Peyer's patch (tissue), 4 donors: ENCODE results near the gene ACIN1. TPM values are rescaled to one million over a fixed set of nuclear protein-coding genes. Genes with fewer than 3 reads are reported as not detected.

ENCODE experiments used
- DNase-seq, 3 donors: peaks; one replicate each; pipeline ENCODE4 v3.0.0-alpha.2; 2017 to 2019
- H3K27ac ChIP-seq, 4 donors: fragments of 200-600 bp; sonication (generic); one replicate each; pipeline ENCODE4 v1.5.1; 2016 to 2019
- H3K27me3 ChIP-seq, 2 donors: fragments of 200-600 bp; sonication (generic); one replicate each; pipeline ENCODE4 v1.5.1; 2019
- H3K36me3 ChIP-seq, 3 donors: fragments of 200-600 bp; sonication (generic); one replicate each; pipeline ENCODE4 v1.5.1; 2016 to 2019
- H3K4me1 ChIP-seq, 4 donors: fragments of 200-600 bp; sonication (generic); one replicate each; pipeline ENCODE4 v1.5.1; 2016 to 2019
- H3K4me3 ChIP-seq, 4 donors: fragments of 200-600 bp; sonication (generic); 1 replicate in 3 of 4; 2 replicates in 1 of 4; pipeline ENCODE4 v1.5.1; 2016 to 2019; ENCODE audit warnings: mild to moderate bottlenecking in 1 of 4
- H3K9me3 ChIP-seq, 4 donors: fragments of 200-600 bp; sonication (generic); one replicate each; pipeline ENCODE4 v1.5.1; 2016 to 2019; ENCODE audit warnings: mild to moderate bottlenecking in 1 of 4
- CTCF ChIP-seq, 6 experiments: fragments of 450-650 bp in 4 of 6; fragments of 200-600 bp in 2 of 6; sonication (generic) in 1 of 6; IDR thresholded peaks; one replicate each; pipeline ENCODE4 v1.5.1; 2017 to 2019; ENCODE audit warnings: antibody characterized with exemption in 6 of 6, mild to moderate bottlenecking in 3 of 6, moderate library complexity in 1 of 6
- POLR2A ChIP-seq, 2 donors: fragments of 450-650 bp; IDR thresholded peaks; one replicate each; pipeline ENCODE4 v1.5.1; 2017; ENCODE audit warnings: antibody characterized with exemption in 2 of 2, mild to moderate bottlenecking in 2 of 2, moderate library complexity in 2 of 2
- total RNA-seq, 4 donors: library from RNA; depleted of rRNA; stranded (reverse); fragments of >200 nt; gene quantifications; one replicate each; pipeline ENCODE4 v1.1.0, GENCODE V29; 2016

ACIN1 gene
- total RNA-seq, 4 donors from 2014 or later, result 130 to 281 (median 238) TPM

GRCh38 chr14:23049011-23049410 lies 45.9 kb downstream of the ACIN1 start:
- peaks cover 0 to 7% (median 0%) of the 10 kb centered on the region in 4 donors for H3K4me1 ChIP-seq
- TF ChIP-seq CTCF (IDR thresholded peaks at IDR 0.05) (no peak), POLR2A (IDR thresholded peaks at IDR 0.05) (no peak)
- H3K9me3 ChIP-seq, result no peaks in the 10 kb centered on the region
- no peaks in the 10 kb centered on the region for H3K36me3 ChIP-seq
- no peak overlapping the region for H3K4me3 ChIP-seq
- no peaks in the 10 kb centered on the region for H3K27me3 ChIP-seq
- peak in 1 of 3 donors; percentile 33 for DNase-seq
- no peak overlapping the region for H3K27ac ChIP-seq

- H3K9me3 ChIP-seq, result no peaks in the 10 kb centered on the region
- no peak overlapping the region for H3K27ac ChIP-seq
- TF ChIP-seq POLR2A (IDR thresholded peaks at IDR 0.05), result no peak
- H3K36me3 ChIP-seq, result no peaks in the 10 kb centered on the region
- peak in 1 of 3 donors; percentile 38 for DNase-seq
- peaks cover 0 to 7% (median 0%) of the 10 kb centered on the region in 4 donors for H3K4me1 ChIP-seq
- no peaks in the 10 kb centered on the region for H3K27me3 ChIP-seq
- no peak overlapping the region for H3K4me3 ChIP-seq
Observed at GRCh38 chr14:23047751-23048693, 46.9 kb downstream of the ACIN1 start.

DNA sequence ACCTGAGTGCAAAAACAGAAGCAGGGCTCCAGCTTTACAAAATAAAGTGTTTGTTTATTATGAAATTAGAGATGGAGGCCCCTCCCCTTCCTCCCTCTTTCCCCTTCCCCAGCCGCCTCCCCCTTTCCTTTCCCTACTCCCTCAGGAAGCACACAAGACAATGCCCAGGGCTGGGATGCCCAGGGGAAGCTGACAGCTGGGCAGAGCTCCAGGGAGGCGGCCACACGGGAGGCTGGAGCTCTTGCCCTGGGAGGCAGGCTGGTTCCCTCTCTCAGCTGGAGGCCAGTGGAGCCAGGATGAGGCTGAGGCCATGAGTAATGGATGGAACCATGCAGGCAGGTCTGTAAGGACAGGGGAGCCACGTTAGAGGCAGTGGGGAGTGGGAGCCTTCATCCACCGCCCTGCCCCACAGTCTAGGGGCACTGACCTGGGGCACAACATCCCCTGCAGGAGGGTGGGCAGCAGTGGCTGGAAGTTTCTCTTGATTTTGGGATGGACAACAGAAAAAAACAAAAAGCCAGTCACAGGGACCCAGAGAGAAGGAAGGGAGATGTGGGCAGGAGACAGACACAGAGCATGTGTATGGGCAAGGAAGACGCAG lies 47.8 kb downstream of the ACIN1 start:
- no peaks in the 10 kb centered on the region for H3K9me3 ChIP-seq
- peaks cover 0 to 7% (median 0%) of the 10 kb centered on the region in 4 donors for H3K4me1 ChIP-seq
- no peak overlapping the region for H3K27ac ChIP-seq
- DNase-seq, result peak in 1 of 3 donors; percentile 34
- H3K27me3 ChIP-seq, result no peaks in the 10 kb centered on the region
- TF ChIP-seq POLR2A (IDR thresholded peaks at IDR 0.05) (no peak), CTCF (IDR thresholded peaks at IDR 0.05) (no peak)
- no peak overlapping the region for H3K4me3 ChIP-seq
- H3K36me3 ChIP-seq, result no peaks in the 10 kb centered on the region

DNA sequence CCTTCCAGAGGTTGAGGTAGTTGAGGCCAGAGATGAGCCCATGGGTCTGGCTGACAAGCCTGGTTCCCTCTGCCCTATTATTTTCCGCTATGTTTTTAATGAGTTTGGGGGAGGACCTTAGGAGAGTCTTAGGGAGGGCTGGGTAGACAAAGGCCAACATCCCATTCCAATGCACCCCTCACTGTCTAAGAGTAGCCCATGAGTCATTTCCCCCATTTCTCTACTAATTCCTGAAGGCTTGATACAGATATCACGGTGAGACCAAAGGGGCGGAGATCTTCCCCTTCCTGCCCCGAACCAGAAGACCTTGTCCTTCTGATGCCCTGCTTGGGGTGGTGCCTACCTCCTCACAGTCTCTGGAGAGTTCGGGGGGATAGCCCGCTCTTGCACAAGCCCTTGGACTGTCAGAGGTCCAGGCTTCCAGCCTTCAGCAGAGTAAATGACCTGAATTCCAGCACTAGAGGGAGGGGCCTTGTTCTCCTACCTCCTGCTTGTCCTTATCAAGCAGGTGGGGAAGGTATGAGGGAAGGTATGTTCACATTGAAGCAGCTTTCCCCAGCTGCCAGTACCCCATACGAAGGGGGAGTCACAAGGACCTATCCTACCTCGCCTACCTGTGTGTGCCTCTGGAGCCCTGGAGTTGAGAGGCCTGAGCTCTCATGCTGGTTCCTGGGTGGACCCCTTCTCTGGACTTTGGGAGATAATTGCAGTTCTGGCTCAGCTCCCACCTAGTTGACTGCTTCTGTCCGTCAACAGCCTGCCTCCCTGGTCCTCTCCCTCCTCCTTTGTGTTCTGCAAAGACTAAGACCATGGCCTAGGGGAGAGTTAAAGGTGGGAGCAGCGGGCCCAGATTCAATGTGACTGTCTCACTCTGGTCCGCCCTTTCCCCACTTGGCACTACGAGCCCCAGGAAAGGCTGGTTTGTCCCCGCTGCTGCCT lies 49.2 kb downstream of the ACIN1 start:
- Histone ChIP-seq H3K27ac (no peak overlapping the region), H3K36me3 (no peaks in the 10 kb centered on the region), H3K9me3 (no peaks in the 10 kb centered on the region), H3K4me3 (no peak overlapping the region), H3K4me1 (peaks cover 0 to 7% (median 0%) of the 10 kb centered on the region in 4 donors), H3K27me3 (no peaks in the 10 kb centered on the region)
- no peak for TF ChIP-seq POLR2A (IDR thresholded peaks at IDR 0.05)
- TF ChIP-seq CTCF (IDR thresholded peaks at IDR 0.05), result no peak
- DNase-seq, result peak in 1 of 3 donors; percentile 20

- no peaks in the 10 kb centered on the region for H3K27me3 ChIP-seq
- H3K27ac ChIP-seq, result no peak overlapping the region
- peaks cover 0 to 7% (median 0%) of the 10 kb centered on the region in 4 donors for H3K4me1 ChIP-seq
- H3K36me3 ChIP-seq, result no peaks in the 10 kb centered on the region
- TF ChIP-seq POLR2A (IDR thresholded peaks at IDR 0.05) (no peak), CTCF (IDR thresholded peaks at IDR 0.05) (no peak)
- H3K9me3 ChIP-seq, result no peaks in the 10 kb centered on the region
- DNase-seq, result no peak
- H3K4me3 ChIP-seq, result no peak overlapping the region
Observed at GRCh38 chr14:23044840-23045239, 50.1 kb downstream of the ACIN1 start.
